HEK293 (cell line): ENCODE results near the gene CCDC50.

Experiments
- CTCF ChIA-PET: fragments of 350-600 bp; formaldehyde crosslinking; extraction: SDS; loops from one replicate; lab custom pipeline; 2021; ENCODE audit warnings: antibody characterized with exemption; lab: Yijun Ruan, JAX
- POLR2A ChIA-PET: fragments of 300-600 bp; formaldehyde crosslinking; extraction: SDS; loops from one replicate; lab custom pipeline; 2020; ENCODE audit warnings: antibody characterized with exemption, inconsistent platforms; lab: Yijun Ruan, JAX
- H3K27ac ChIP-seq: fragments of 200-500 bp; sonication (Bioruptor generic); 2 replicates; pipeline ENCODE4 v1.5.1; 2014; ENCODE audit warnings: low read depth, low read length, control low read depth, inconsistent platforms; ENCODE audit errors: extremely low read depth
- H3K36me3 ChIP-seq, 2 experiments: fragments of 200-500 bp in 1 of 2; sonication (Bioruptor generic) in 1 of 2; 1 replicate in 1 of 2; 2 replicates in 1 of 2; pipeline ENCODE4 v1.5.1; 2014 to 2017; ENCODE audit warnings: inconsistent platforms in 2 of 2, low read length in 2 of 2; ENCODE audit not compliant: control insufficient read depth in 2 of 2, insufficient read depth in 1 of 2
- H3K4me1 ChIP-seq: fragments of 200-500 bp; sonication (Bioruptor generic); 2 replicates; pipeline ENCODE4 v1.5.1; 2014; ENCODE audit warnings: mild to moderate bottlenecking, low read length, inconsistent platforms; ENCODE audit not compliant: control insufficient read depth, insufficient read depth
- H3K4me3 ChIP-seq: 2 replicates; pipeline ENCODE4 v1.5.1; 2011; ENCODE audit warnings: low read depth, mild to moderate bottlenecking, control low read depth, low read length, moderate library complexity
- H3K9me3 ChIP-seq: fragments of 200-500 bp; sonication (Bioruptor generic); 2 replicates; pipeline ENCODE4 v1.5.1; 2014; ENCODE audit warnings: low read depth, low read length, inconsistent platforms; ENCODE audit not compliant: control insufficient read depth, insufficient read depth
- BCL11A ChIP-seq: fragments of 450-650 bp; formaldehyde crosslinking; IDR thresholded peaks from 2 replicates; pipeline ENCODE4 v1.5.1; 2016; ENCODE audit warnings: low read depth, missing biosample characterization, missing genetic modification characterization
- CTCF ChIP-seq: fragments of 450-650 bp; formaldehyde crosslinking; IDR thresholded peaks from 2 replicates; pipeline ENCODE4 v1.5.1; 2016; ENCODE audit warnings: missing biosample characterization, missing genetic modification characterization
- GLIS2 ChIP-seq: fragments of 450-650 bp; formaldehyde crosslinking; IDR thresholded peaks from 2 replicates; pipeline ENCODE4 v1.5.1; 2016; ENCODE audit warnings: missing biosample characterization, missing genetic modification characterization
- MYNN ChIP-seq: fragments of 450-650 bp; formaldehyde crosslinking; IDR thresholded peaks from 2 replicates; pipeline ENCODE4 v1.5.1; 2016; ENCODE audit warnings: missing biosample characterization, missing genetic modification characterization, borderline replicate concordance
- ZBTB21 ChIP-seq: fragments of 450-650 bp; formaldehyde crosslinking; IDR thresholded peaks from 2 replicates; pipeline ENCODE4 v1.5.1; 2017; ENCODE audit warnings: missing biosample characterization, missing genetic modification characterization
- ZBTB44 ChIP-seq: fragments of 450-650 bp; IDR thresholded peaks from 2 replicates; pipeline ENCODE4 v1.5.1; 2018; ENCODE audit warnings: missing biosample characterization, mild to moderate bottlenecking, missing genetic modification characterization
- ZBTB49 ChIP-seq: fragments of 450-650 bp; formaldehyde crosslinking; IDR thresholded peaks from 2 replicates; pipeline ENCODE4 v1.5.1; 2016; ENCODE audit warnings: missing biosample characterization, missing genetic modification characterization, low read depth
- ZNF146 ChIP-seq: fragments of 450-650 bp; formaldehyde crosslinking; IDR thresholded peaks from 2 replicates; pipeline ENCODE4 v1.5.1; 2016; ENCODE audit warnings: missing biosample characterization, missing genetic modification characterization
- ZNF175 ChIP-seq: fragments of 450-650 bp; formaldehyde crosslinking; IDR thresholded peaks from 2 replicates; pipeline ENCODE4 v1.5.1; 2016; ENCODE audit warnings: missing biosample characterization, missing genetic modification characterization
- ZNF184 ChIP-seq: fragments of 450-650 bp; IDR thresholded peaks from 2 replicates; pipeline ENCODE4 v1.5.1; 2018; ENCODE audit warnings: missing biosample characterization, mild to moderate bottlenecking, missing genetic modification characterization
- ZNF2 ChIP-seq: fragments of 450-650 bp; formaldehyde crosslinking; IDR thresholded peaks from 2 replicates; pipeline ENCODE4 v1.5.1; 2016; ENCODE audit warnings: missing biosample characterization, missing genetic modification characterization
- ZNF223 ChIP-seq: fragments of 450-650 bp; formaldehyde crosslinking; IDR thresholded peaks from 2 replicates; pipeline ENCODE4 v1.5.1; 2016; ENCODE audit warnings: missing biosample characterization, missing genetic modification characterization
- ZNF341 ChIP-seq: fragments of 450-650 bp; formaldehyde crosslinking; IDR thresholded peaks from 2 replicates; pipeline ENCODE4; 2016; ENCODE audit warnings: low read depth, missing biosample characterization, missing genetic modification characterization
- ZNF37A ChIP-seq: fragments of 450-650 bp; IDR thresholded peaks from 2 replicates; pipeline ENCODE4 v1.5.1; 2018; ENCODE audit warnings: missing biosample characterization, missing genetic modification characterization
- ZNF433 ChIP-seq: fragments of 450-650 bp; formaldehyde crosslinking; IDR thresholded peaks from 2 replicates; pipeline ENCODE4 v1.5.1; 2016; ENCODE audit warnings: missing biosample characterization, missing genetic modification characterization, low read depth
- ZNF555 ChIP-seq: fragments of 450-650 bp; formaldehyde crosslinking; conservative IDR thresholded peaks from 2 replicates; pipeline ENCODE4 v1.5.1; 2017; ENCODE audit warnings: missing biosample characterization, mild to moderate bottlenecking, missing genetic modification characterization, inconsistent platforms
- ZNF560 ChIP-seq: fragments of 450-650 bp; formaldehyde crosslinking; IDR thresholded peaks from 2 replicates; pipeline ENCODE4 v1.5.1; 2017; ENCODE audit warnings: missing biosample characterization, missing genetic modification characterization, borderline replicate concordance
- ZNF561 ChIP-seq: fragments of 450-650 bp; IDR thresholded peaks from 2 replicates; pipeline ENCODE4 v1.5.1; 2018; ENCODE audit warnings: missing biosample characterization, missing genetic modification characterization, borderline replicate concordance
- ZNF785 ChIP-seq: fragments of 450-650 bp; formaldehyde crosslinking; IDR thresholded peaks from 2 replicates; pipeline ENCODE4 v1.5.1; 2016; ENCODE audit warnings: missing biosample characterization, missing genetic modification characterization
- ZNF791 ChIP-seq: fragments of 450-650 bp; formaldehyde crosslinking; IDR thresholded peaks from 2 replicates; pipeline ENCODE4 v1.5.1; 2016; ENCODE audit warnings: missing biosample characterization, missing genetic modification characterization
- ZNF843 ChIP-seq: fragments of 450-650 bp; formaldehyde crosslinking; IDR thresholded peaks from 2 replicates; pipeline ENCODE4 v1.5.1; 2016; ENCODE audit warnings: missing biosample characterization, missing genetic modification characterization
- ZSCAN30 ChIP-seq: fragments of 450-650 bp; IDR thresholded peaks from 2 replicates; pipeline ENCODE4 v1.5.1; 2018; ENCODE audit warnings: missing biosample characterization, mild to moderate bottlenecking, missing genetic modification characterization, moderate library complexity
- ZSCAN4 ChIP-seq: fragments of 450-650 bp; formaldehyde crosslinking; IDR thresholded peaks from 2 replicates; pipeline ENCODE4 v1.5.1; 2017; ENCODE audit warnings: missing biosample characterization, missing genetic modification characterization

Gene CCDC50

GRCh38 chr3:191438150-191438814, 109.1 kb downstream of the CCDC50 start:
- TF ChIP-seq ZNF561 (no peak), BCL11A (tag by site-specific recombination) (no peak), ZNF785 (tag by site-specific recombination) (no peak), ZNF341 (tag by site-specific recombination) (no peak), CTCF (no peak), ZSCAN30 (no peak), ZNF223 (tag by site-specific recombination) (no peak), ZNF843 (tag by site-specific recombination) (no peak), GLIS2 (tag by site-specific recombination) (no peak), ZNF37A (tag by site-specific recombination) (no peak), ZBTB21 (tag by site-specific recombination) (no peak), ZNF2 (tag by site-specific recombination) (no peak), ZNF184 (no peak), ZNF555 (no peak), ZNF175 (tag by site-specific recombination) (no peak), ZNF791 (tag by site-specific recombination) (no peak), ZBTB44 (tag by site-specific recombination) (no peak), ZNF433 (tag by site-specific recombination) (no peak), ZNF560 (tag by site-specific recombination) (no peak)
- no peak overlapping the region for H3K27ac ChIP-seq
- no peaks in the 10 kb centered on the region for H3K9me3 ChIP-seq
- H3K36me3 ChIP-seq = no peaks in the 10 kb centered on the region
- no peaks in the 10 kb centered on the region for H3K4me1 ChIP-seq
- no peak overlapping the region for H3K4me3 ChIP-seq
- ChIA-PET POLR2A (no interaction called here), CTCF (no interaction called here)

- Histone ChIP-seq H3K4me3 (no peak overlapping the region), H3K4me1 (no peaks in the 10 kb centered on the region), H3K9me3 (no peaks in the 10 kb centered on the region), H3K27ac (no peak overlapping the region), H3K36me3 (no peaks in the 10 kb centered on the region)
- ChIA-PET CTCF (no interaction called here), POLR2A (no interaction called here)
- TF ChIP-seq ZSCAN4 (tag by site-specific recombination) = no peak
- TF ChIP-seq ZNF146 = peak; percentile 88
- no peak for TF ChIP-seq MYNN (tag by site-specific recombination)
- TF ChIP-seq ZBTB49 (tag by site-specific recombination) = no peak
Observed at GRCh38 chr3:191440532-191440931, 111.3 kb downstream of the CCDC50 start.
